CD4-positive, alpha-beta T cell treated with Interleukin-4 for 4 hours (primary cell): ENCODE data around the gene ZBTB5.

Experiments used
- DNase-seq: peaks from one replicate; pipeline ENCODE4 v3.0.0-alpha.2; 2020

ZBTB5 gene

DNA sequence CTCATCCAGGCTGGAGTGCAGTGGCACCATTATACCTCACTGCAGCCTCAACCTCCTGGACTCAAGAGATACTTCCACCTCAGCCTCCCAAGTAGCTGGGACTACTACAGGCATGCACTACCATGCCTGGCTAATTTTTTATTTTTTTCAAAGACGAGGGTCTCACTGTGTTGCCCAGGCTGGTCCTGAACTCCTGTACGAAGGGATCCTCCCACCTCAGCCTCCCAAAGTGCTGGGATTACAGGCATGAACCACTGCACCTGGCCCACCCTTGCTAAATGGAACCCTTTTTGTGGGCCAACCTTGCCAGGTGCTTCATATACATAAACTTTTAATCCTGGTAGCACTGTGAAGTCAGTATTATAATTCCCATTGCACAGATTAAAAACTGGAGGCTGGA, 41.7 kb downstream of the ZBTB5 start:
- DNase-seq: no peak

- peak; percentile 84 for DNase-seq
Measured at GRCh38 chr9:37422289-37423104, 42.8 kb downstream of the ZBTB5 start, which contains the start of gene GRHPR. GRHPR (plus strand) TSS chr9:37422696; CDS start chr9:37422751, 55 bp downstream.

DNA sequence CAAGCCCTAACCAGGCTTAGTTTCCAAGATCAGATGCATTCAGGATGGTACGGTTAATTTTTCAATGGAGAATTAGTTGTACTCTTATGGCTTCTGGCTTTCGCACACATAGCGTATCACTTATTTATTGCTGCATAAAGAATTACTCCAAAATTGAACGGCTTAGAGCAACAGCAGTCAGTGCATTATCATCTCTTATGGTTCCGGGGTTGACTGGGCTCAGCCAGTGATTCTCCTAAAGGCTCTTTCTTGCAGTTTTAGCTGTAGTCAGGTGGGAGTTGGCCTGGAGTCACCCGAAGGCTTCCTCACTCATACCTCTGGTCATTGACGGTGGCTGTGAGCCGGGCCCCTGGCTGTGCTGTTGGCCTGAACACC, 43.3 kb downstream of the ZBTB5 start:
- DNase-seq: no peak

- no peak for DNase-seq
Measured at GRCh38 chr9:37420271-37421215, 44.7 kb downstream of the ZBTB5 start.

DNA sequence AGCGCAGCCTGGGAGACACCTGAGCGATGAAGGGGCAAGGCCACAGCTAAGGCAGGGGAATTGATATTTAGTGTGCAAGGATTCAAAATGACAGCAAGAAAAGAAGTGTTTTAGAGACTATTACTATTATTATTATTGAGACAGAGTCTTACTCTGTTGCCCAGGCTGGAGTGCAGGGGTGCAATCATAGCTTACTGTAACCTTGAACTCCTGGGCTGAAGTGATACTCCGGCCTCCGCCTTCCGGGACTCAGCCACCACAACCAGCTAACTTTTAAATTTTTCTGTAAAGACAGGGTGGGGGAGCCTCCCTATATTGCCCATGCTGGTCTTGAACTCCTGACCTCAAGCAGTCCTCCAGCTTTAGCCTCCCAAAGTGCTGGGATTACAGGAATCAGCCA, 46.0 kb downstream of the ZBTB5 start:
- DNase-seq: no peak

- no peak for DNase-seq
Measured at GRCh38 chr9:37417857-37418618, 47.2 kb downstream of the ZBTB5 start.

DNA sequence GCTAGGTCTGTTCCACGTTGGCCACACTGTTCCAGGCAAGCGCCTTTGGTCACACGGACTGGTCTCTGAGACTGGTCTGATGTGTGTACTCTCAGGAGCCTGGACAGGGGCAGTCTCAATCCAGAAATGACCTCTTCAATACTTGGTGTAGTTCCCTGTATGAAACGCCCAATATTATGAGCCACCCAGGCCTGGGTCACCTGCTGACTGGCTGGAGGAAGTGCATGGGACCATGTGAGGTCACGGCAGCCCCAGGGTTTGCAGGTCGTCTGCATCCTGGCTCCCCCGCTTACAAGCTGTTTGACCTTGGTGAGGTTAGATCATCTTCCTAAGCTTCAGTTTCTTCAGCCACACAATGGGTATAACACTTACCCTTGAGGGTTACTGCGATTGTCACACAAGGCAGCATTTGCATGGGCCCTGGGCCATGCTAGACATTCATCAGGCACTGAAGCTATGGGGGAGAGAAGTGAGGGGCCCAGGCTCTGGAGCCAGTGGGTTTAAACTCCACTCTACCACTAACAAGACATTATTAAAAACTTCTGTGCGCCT, 47.9 kb downstream of the ZBTB5 start:
- DNase-seq: no peak

DNA sequence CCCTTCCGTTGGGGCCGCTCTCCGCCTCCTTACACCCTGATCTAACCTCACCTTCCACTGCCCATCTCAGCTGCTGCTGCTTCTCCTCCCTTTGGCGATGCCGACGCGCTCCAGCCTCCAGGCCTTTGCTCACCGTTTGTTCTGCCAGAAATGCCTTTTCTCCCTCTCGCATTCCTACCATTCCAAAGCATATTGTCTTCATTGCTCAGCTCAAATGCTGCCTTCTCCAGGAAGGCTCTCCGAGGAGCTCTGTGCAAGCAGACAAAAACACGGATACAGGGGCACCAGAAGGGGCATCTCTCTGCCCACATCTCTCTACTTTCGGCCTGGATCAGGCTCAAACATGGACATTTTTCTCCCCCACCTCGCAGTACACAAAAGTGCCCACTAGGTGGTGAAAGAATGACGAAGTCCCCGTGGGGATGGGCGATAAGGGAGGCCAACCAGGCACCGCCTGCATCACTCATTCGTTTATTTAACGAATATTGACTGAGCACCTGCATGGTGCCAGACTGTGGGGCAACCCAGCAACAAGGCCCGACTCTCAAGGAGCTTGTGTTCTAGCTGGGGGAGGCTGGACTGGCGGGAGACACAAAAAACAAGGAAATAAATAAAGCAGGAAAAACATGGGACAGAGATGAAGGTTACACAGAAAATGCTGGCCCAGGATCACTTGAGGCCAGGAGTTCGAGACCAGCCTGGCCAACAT, 50.1 kb downstream of the ZBTB5 start:
- peak; percentile 74 for DNase-seq

DNA sequence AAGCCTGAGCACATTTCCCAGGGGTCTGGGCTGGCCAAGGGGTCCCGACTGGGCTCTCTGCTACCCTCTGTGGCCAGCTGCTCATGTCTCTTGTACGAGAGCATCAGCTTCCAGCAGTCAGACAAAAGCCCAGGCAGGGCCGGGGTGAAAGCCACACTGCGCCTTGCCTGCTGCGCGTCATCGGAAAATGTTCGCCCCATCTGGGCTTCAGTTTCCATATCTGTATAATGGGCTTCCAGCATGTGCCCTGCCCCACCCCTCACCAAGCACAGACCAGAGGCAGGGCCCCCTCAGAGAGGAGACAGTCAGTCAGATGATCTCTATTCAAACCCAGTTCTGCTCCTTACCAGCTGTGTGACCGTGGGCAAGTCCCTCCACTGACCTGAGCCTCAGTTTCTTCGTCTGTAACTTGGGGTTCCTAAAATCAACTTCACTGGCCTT, 50.7 kb downstream of the ZBTB5 start:
- no peak for DNase-seq

- no peak for DNase-seq
Measured at GRCh38 chr9:37413311-37413710, 51.9 kb downstream of the ZBTB5 start.

DNA sequence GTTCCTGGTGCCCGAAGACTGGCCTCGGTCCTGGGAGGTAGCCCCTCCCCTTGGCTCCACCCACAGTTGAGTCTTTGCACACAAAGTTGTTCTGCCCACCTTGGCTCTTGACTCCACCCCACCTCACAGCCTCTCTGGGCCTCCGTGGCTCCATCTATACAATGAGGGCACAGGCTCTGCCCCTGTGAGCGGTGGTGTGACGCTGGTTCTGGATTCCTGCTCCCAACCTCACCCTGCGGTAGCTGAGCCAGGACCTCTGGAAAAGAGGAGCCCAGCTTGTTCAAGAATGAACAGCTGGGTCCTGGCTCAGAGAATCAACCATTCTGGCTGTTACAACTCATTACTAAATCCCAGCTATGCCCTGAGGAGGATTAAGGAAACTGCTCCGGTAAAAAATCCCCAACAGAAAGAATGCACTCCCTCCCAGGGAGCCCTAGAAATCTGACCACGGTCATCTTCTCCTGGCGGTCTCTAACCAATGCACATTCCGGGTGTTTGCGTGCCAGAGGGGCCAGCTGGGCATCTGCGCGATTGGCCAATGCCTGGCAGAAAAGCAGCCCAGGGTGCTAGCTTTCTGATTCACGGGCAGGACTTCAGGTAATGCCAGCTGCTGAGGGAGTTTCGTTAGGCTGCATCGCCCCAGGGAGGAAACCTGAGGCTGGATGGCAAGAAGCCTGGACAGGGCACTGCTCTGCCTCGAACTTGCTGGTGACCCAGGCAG, 52.7 kb downstream of the ZBTB5 start:
- DNase-seq: no peak

DNA sequence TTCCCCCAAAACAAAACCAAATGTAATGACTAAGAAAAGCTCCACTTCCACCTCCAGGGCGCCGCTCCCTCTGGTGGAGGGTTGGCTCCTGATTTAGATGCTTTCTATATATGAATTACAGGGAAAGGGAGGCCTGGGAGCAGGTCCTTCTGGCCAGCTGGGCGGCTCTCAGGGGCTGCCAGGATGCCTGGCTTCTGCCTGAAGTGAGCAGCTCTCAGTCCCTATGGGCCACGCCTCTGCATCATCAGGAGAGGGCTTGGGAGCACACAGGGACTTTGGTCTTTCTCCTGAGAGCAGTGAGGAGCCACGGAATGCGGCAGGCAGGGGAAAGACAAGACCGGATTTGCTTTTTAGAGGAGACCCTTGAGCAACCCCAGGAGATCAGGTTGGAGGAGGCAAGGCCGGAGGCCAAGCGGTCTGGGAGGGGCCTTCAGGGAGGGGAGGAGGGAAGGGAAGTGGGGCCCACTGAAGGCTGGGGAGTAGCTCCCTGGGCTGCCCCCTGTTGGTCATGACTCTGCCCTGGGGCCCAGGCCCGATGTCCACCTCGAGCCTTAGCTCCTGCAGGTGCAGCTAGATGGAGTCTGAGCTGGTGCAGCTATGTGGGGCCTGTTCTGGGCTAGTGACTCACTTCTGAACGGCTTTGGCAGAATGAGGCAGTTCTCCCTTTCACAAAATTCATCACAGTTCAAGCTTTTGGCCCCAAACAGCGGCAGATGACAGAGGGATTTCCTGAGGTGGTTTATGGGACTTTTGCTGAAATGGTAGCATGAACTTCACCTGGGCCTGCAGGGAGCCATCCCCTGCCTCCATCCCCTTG, 54.1 kb downstream of the ZBTB5 start:
- DNase-seq: no peak

- DNase-seq: no peak
Measured at GRCh38 chr9:37410354-37410861, 54.8 kb downstream of the ZBTB5 start.

GRCh38 chr9:37408933-37409710, 56.1 kb downstream of the ZBTB5 start:
- peak; percentile 89 for DNase-seq

DNA sequence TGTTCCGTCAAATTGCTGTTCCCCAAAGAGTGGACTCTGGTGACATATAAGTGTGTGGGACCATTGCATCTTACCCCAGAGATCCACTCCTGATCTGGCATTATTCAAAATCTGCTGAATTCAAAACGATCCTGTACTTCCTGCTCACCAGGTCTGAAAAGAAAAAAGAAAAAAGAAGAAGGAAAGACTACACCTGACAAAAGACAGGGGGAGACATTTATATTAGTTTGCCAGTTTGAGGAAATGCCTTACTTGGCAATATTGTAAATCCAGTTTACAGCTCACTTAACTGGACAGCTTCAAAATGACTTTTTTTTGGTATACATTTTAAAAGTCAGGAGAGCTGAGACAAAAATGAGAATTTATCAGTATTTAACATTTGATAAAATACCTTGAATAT, 57.8 kb downstream of the ZBTB5 start:
- no peak for DNase-seq

DNA sequence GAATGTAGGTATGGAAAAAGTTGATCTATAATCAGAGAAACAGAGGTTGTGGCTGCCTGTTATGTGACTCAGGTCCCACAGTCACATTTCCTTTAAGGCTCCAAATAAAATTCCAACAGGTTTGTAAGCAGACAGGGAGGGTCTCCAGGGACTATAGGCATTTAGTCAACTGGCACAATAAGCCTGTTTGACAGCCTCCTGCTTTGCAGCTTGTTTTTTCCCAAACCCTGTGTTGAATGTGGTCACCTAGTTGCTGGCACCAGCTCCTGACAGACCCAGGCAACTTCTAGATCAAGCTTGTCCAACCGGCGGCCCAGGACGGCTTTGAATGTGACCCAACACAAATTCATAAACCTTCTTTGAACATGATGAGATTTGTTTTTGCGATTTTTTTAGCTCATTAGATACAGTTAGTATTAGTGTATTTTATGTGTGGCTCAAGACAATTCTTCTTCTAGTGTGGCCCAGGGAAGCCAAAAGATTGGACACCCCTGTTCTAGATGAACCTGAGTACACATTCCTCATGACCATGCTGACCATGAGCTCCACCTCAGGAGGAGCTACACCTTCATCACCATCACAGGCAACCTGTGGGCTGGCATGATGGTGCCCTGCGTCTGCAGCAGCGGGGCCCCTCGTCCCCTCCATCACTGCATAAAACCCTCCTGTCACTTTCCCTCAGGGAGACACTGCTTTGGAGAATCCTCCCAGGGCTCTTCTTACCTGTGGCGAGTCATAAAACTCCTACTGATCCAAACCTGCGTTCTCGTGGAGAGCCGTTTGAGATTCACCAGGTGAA, 58.4 kb downstream of the ZBTB5 start:
- no peak for DNase-seq

- DNase-seq: no peak
Measured at GRCh38 chr9:37405764-37406380, 59.4 kb downstream of the ZBTB5 start.

- DNase-seq: no peak
Measured at GRCh38 chr9:37405350-37405749, 59.9 kb downstream of the ZBTB5 start.
